ENCODE measurements around the gene CHRNG.

CHRNG gene

GRCh38 chr2:232503809-232504323 is 35.6 kb upstream of the CHRNG start:
- Histone ChIP-seq H2AFZ (ENCODE audit: low read depth) (no peak overlapping the region), H3K9ac (no peak overlapping the region), H3K27me3 (ENCODE audit: insufficient read depth, low read depth) (peaks cover 31% of the 10 kb centered on the region), H3K4me3 (IDR thresholded peaks at IDR 0.05; ENCODE audit: insufficient read depth, low read depth, low read length) (no peak overlapping the region), H3K36me3 (ENCODE audit: insufficient read depth) (no peaks in the 10 kb centered on the region), H3K27ac (no peak overlapping the region), H3K79me2 (ENCODE audit: insufficient read depth, low read depth) (no peaks in the 10 kb centered on the region), H3K4me2 (no peak overlapping the region), H4K20me1 (ENCODE audit: insufficient read depth) (no peaks in the 10 kb centered on the region), H3K4me1 (ENCODE audit: low read depth, poor library complexity, severe bottlenecking) (no peaks in the 10 kb centered on the region)
- no peak for TF ChIP-seq CTCF (conservative IDR thresholded peaks at IDR 0.05; ENCODE audit: low read depth, low read length)

GRCh38 chr2:232504438-232504837 is 35.1 kb upstream of the CHRNG start:
- H3K36me3 ChIP-seq (ENCODE audit: insufficient read depth), result no peaks in the 10 kb centered on the region
- no peaks in the 10 kb centered on the region for H3K79me2 ChIP-seq (ENCODE audit: insufficient read depth, low read depth)
- no peak overlapping the region for H3K27ac ChIP-seq
- no peak overlapping the region for H3K4me3 ChIP-seq (IDR thresholded peaks at IDR 0.05; ENCODE audit: insufficient read depth, low read depth, low read length)
- no peak overlapping the region for H2AFZ ChIP-seq (ENCODE audit: low read depth)
- H3K4me2 ChIP-seq, result no peak overlapping the region
- no peaks in the 10 kb centered on the region for H3K4me1 ChIP-seq (ENCODE audit: low read depth, poor library complexity, severe bottlenecking)
- no peaks in the 10 kb centered on the region for H4K20me1 ChIP-seq (ENCODE audit: insufficient read depth)
- H3K9ac ChIP-seq, result no peak overlapping the region
- H3K27me3 ChIP-seq (ENCODE audit: insufficient read depth, low read depth), result peaks cover 31% of the 10 kb centered on the region
- TF ChIP-seq CTCF (conservative IDR thresholded peaks at IDR 0.05; ENCODE audit: low read depth, low read length), result no peak

- no peak overlapping the region for H3K27ac ChIP-seq
- H4K20me1 ChIP-seq (ENCODE audit: insufficient read depth), result no peaks in the 10 kb centered on the region
- TF ChIP-seq CTCF (conservative IDR thresholded peaks at IDR 0.05; ENCODE audit: low read depth, low read length), result no peak
- no peak overlapping the region for H3K4me3 ChIP-seq (IDR thresholded peaks at IDR 0.05; ENCODE audit: insufficient read depth, low read depth, low read length)
- no peak overlapping the region for H2AFZ ChIP-seq (ENCODE audit: low read depth)
- no peaks in the 10 kb centered on the region for H3K79me2 ChIP-seq (ENCODE audit: insufficient read depth, low read depth)
- no peak overlapping the region for H3K9ac ChIP-seq
- H3K4me2 ChIP-seq, result no peak overlapping the region
- no peaks in the 10 kb centered on the region for H3K4me1 ChIP-seq (ENCODE audit: low read depth, poor library complexity, severe bottlenecking)
- peaks cover 31% of the 10 kb centered on the region for H3K27me3 ChIP-seq (ENCODE audit: insufficient read depth, low read depth)
- no peaks in the 10 kb centered on the region for H3K36me3 ChIP-seq (ENCODE audit: insufficient read depth)
Measured at GRCh38 chr2:232505856-232506255, 33.6 kb upstream of the CHRNG start.

- no peak for TF ChIP-seq CTCF (conservative IDR thresholded peaks at IDR 0.05; ENCODE audit: low read depth, low read length)
- no peak overlapping the region for H3K27ac ChIP-seq
- H3K27me3 ChIP-seq (ENCODE audit: insufficient read depth, low read depth), result peaks cover 27% of the 10 kb centered on the region
- H3K9ac ChIP-seq, result no peak overlapping the region
- no peak overlapping the region for H2AFZ ChIP-seq (ENCODE audit: low read depth)
- no peaks in the 10 kb centered on the region for H3K4me1 ChIP-seq (ENCODE audit: low read depth, poor library complexity, severe bottlenecking)
- no peak overlapping the region for H3K4me2 ChIP-seq
- H3K4me3 ChIP-seq (IDR thresholded peaks at IDR 0.05; ENCODE audit: insufficient read depth, low read depth, low read length), result no peak overlapping the region
- H3K79me2 ChIP-seq (ENCODE audit: insufficient read depth, low read depth), result no peaks in the 10 kb centered on the region
- no peaks in the 10 kb centered on the region for H4K20me1 ChIP-seq (ENCODE audit: insufficient read depth)
- H3K36me3 ChIP-seq (ENCODE audit: insufficient read depth), result no peaks in the 10 kb centered on the region
Measured at GRCh38 chr2:232506709-232507108, 32.8 kb upstream of the CHRNG start.

All from KMS-11 (cell line).